Neural progenitor cell (in vitro differentiated cells): ENCODE measurements around the gene IFNG.

ENCODE experiments used
- EZH2 ChIP-seq: fragments of 200-600 bp; sonication (generic); IDR thresholded peaks from 2 replicates; pipeline ENCODE4 v1.6.1; 2017; ENCODE audit warnings: antibody characterized with exemption, mild to moderate bottlenecking, moderate library complexity
- TF ChIP-seq, protein P1 (sequence below): fragments of 200-600 bp; sonication (generic); IDR thresholded peaks from 2 replicates; pipeline ENCODE4 v1.5.1; 2017; ENCODE audit warnings: antibody characterized with exemption, mild to moderate bottlenecking

DNA sequence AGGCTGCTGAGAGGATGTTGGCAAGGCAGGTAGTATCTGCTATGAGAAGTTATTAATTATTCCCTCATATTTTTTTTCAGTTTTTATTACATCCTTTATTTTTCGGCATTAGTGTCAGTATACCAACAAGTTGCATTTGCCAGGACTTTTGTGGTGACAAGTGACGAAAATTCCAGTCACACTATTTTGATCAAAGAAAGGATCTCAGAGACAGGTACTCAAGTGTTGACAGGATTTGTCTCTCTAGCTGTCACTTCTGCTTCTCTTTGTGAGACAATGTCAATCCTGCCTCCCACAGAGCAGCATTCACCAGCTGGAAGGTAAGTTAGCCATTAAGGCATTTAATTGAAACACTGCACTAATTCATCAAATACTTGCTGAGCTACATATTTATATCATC is 18.0 kb upstream of the IFNG start:
- no peak for TF ChIP-seq EZH2
- TF ChIP-seq, protein P1, sequence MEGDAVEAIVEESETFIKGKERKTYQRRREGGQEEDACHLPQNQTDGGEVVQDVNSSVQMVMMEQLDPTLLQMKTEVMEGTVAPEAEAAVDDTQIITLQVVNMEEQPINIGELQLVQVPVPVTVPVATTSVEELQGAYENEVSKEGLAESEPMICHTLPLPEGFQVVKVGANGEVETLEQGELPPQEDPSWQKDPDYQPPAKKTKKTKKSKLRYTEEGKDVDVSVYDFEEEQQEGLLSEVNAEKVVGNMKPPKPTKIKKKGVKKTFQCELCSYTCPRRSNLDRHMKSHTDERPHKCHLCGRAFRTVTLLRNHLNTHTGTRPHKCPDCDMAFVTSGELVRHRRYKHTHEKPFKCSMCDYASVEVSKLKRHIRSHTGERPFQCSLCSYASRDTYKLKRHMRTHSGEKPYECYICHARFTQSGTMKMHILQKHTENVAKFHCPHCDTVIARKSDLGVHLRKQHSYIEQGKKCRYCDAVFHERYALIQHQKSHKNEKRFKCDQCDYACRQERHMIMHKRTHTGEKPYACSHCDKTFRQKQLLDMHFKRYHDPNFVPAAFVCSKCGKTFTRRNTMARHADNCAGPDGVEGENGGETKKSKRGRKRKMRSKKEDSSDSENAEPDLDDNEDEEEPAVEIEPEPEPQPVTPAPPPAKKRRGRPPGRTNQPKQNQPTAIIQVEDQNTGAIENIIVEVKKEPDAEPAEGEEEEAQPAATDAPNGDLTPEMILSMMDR, result no peak
